ENCODE measurements around the gene KCNQ1.

The KCNQ1 gene

GRCh38 chr11:2732940-2733628 is 288.3 kb downstream of the KCNQ1 start:
- no peak for ATAC-seq
- no peak for DNase-seq

GRCh38 chr11:2734181-2735052 is 289.6 kb downstream of the KCNQ1 start:
- ATAC-seq: no peak
- no peak for DNase-seq

- ATAC-seq (no peak), DNase-seq (no peak)
These were observed 290.3 kb downstream of the KCNQ1 start for GRCh38 chr11:2735053-2735589.

GRCh38 chr11:2736577-2737225 is 291.9 kb downstream of the KCNQ1 start:
- ATAC-seq (no peak), DNase-seq (no peak)

- DNase-seq (no peak), ATAC-seq (no peak)
These were observed 292.4 kb downstream of the KCNQ1 start for GRCh38 chr11:2737226-2737590.

GRCh38 chr11:2737866-2738265 is 293.1 kb downstream of the KCNQ1 start:
- ATAC-seq: no peak
- DNase-seq: no peak

GRCh38 chr11:2738551-2739431 is 294.0 kb downstream of the KCNQ1 start:
- DNase-seq (no peak), ATAC-seq (no peak)

- ATAC-seq (no peak), DNase-seq (no peak)
These were observed 294.9 kb downstream of the KCNQ1 start for GRCh38 chr11:2739531-2740274.

- ATAC-seq (no peak), DNase-seq (no peak)
These were observed 295.6 kb downstream of the KCNQ1 start for GRCh38 chr11:2740275-2740940.

- no peak for DNase-seq
- peak; percentile 45 for ATAC-seq
These were observed 296.2 kb downstream of the KCNQ1 start for GRCh38 chr11:2741006-2741376.

GRCh38 chr11:2741377-2742131 is 296.7 kb downstream of the KCNQ1 start:
- DNase-seq (no peak), ATAC-seq (no peak)

- ATAC-seq: no peak
- no peak for DNase-seq
These were observed 297.4 kb downstream of the KCNQ1 start for GRCh38 chr11:2742201-2742600.

- no peak for DNase-seq
- ATAC-seq: no peak
These were observed 298.0 kb downstream of the KCNQ1 start for GRCh38 chr11:2742611-2743426.

- DNase-seq: no peak
- no peak for ATAC-seq
These were observed 298.8 kb downstream of the KCNQ1 start for GRCh38 chr11:2743427-2744110.

- no peak for DNase-seq
- no peak for ATAC-seq
These were observed 299.4 kb downstream of the KCNQ1 start for GRCh38 chr11:2744166-2744565.

- DNase-seq (no peak), ATAC-seq (no peak)
These were observed 300.7 kb downstream of the KCNQ1 start for GRCh38 chr11:2745511-2745910.

- no peak for DNase-seq
- no peak for ATAC-seq
These were observed 301.8 kb downstream of the KCNQ1 start for GRCh38 chr11:2746401-2747247.

Data from stimulated activated naive CD8-positive, alpha-beta T cell treated with anti-CD3 and anti-CD28 coated beads, Interleukin-15, Interleukin-2, amounts not matched to agents 100 U/mL and 50 U/mL, for 24 hours (primary cell).